ENCODE data around the gene RCSD1.

RCSD1 gene

GRCh38 chr1:167638064-167638463 lies 8.0 kb downstream of the RCSD1 start:
- POLR2A ChIA-PET, result no interaction called here
- CTCF ChIA-PET, result interaction anchor here (1.2 to 6.9 kb wide), 9 partner anchors 10 to 370 kb away, joined by 3 to 50 read pairs (median 5); no protein-coding TSS in a partner anchor
- TF ChIP-seq CTCF (IDR thresholded peaks at IDR 0.05; ENCODE audit: control extremely low read depth, extremely low read depth, low read depth, missing control alignments), result no peak
- no peak for DNase-seq (ENCODE audit: extremely low spot score)

- ChIA-PET CTCF (interaction anchor here (1.3 to 1.9 kb wide), 3 partner anchors 10 to 100 kb away, joined by 3 to 6 read pairs (median 4); no protein-coding TSS in a partner anchor), POLR2A (no interaction called here)
- no peak for DNase-seq (ENCODE audit: extremely low spot score)
- no peak for TF ChIP-seq CTCF (IDR thresholded peaks at IDR 0.05; ENCODE audit: control extremely low read depth, extremely low read depth, low read depth, missing control alignments)
Observed at GRCh38 chr1:167640051-167640450, 10.0 kb downstream of the RCSD1 start.

- POLR2A ChIA-PET, result no interaction called here
- TF ChIP-seq CTCF (IDR thresholded peaks at IDR 0.05; ENCODE audit: control extremely low read depth, extremely low read depth, low read depth, missing control alignments), result no peak
- no peak for DNase-seq (ENCODE audit: extremely low spot score)
- CTCF ChIA-PET, result interaction anchor here (1.0 to 1.9 kb wide), 4 partner anchors 8 to 42 kb away, joined by 3 to 4 read pairs (median 3); no protein-coding TSS in a partner anchor
Observed at GRCh38 chr1:167641786-167642500, 11.9 kb downstream of the RCSD1 start.

- CTCF ChIA-PET, result interaction anchor here (1.0 to 1.9 kb wide), 4 partner anchors 9 to 42 kb away, joined by 3 to 4 read pairs (median 3); no protein-coding TSS in a partner anchor
- DNase-seq (ENCODE audit: extremely low spot score), result no peak
- POLR2A ChIA-PET, result no interaction called here
- no peak for TF ChIP-seq CTCF (IDR thresholded peaks at IDR 0.05; ENCODE audit: control extremely low read depth, extremely low read depth, low read depth, missing control alignments)
Observed at GRCh38 chr1:167642501-167642826, 12.4 kb downstream of the RCSD1 start.

GRCh38 chr1:167643441-167643840 lies 13.4 kb downstream of the RCSD1 start:
- CTCF ChIA-PET, result interaction anchor here (1.2 to 1.9 kb wide), 3 partner anchors 23 to 43 kb away, joined by 3 to 5 read pairs (median 4); no protein-coding TSS in a partner anchor
- no peak for TF ChIP-seq CTCF (IDR thresholded peaks at IDR 0.05; ENCODE audit: control extremely low read depth, extremely low read depth, low read depth, missing control alignments)
- no peak for DNase-seq (ENCODE audit: extremely low spot score)
- POLR2A ChIA-PET, result interaction anchor here (0.5 kb wide), 1 partner anchor 13 kb away, joined by 3 read pairs; the partner anchor contains the start of gene RCSD1

GRCh38 chr1:167644551-167644950 lies 14.5 kb downstream of the RCSD1 start:
- DNase-seq (ENCODE audit: extremely low spot score), result no peak
- ChIA-PET CTCF (interaction anchor here (0.9 to 1.4 kb wide), 3 partner anchors 11 to 21 kb away, joined by 3 to 4 read pairs (median 3); no protein-coding TSS in a partner anchor), POLR2A (no interaction called here)
- TF ChIP-seq CTCF (IDR thresholded peaks at IDR 0.05; ENCODE audit: control extremely low read depth, extremely low read depth, low read depth, missing control alignments), result no peak

Data from GM10248 (cell line).